Liver (tissue), 9 donors: ENCODE results near the gene LDB3. TPM values are rescaled to one million over a fixed set of nuclear protein-coding genes. Genes with fewer than 3 reads are reported as not detected.

Source experiments
- DNase-seq: peaks from one replicate; pipeline ENCODE4 v3.0.0-alpha.2; 2017; ENCODE audit warnings: low spot score
- H3K27ac ChIP-seq, 2 donors: one replicate each; pipeline ENCODE4 v1.7.0; 2013; ENCODE audit warnings: inconsistent platforms in 2 of 2, low read length in 2 of 2, control low read depth in 1 of 2, low read depth in 1 of 2, mild to moderate bottlenecking in 1 of 2
- H3K27me3 ChIP-seq, 4 donors: one replicate each; pipeline versions ENCODE4 v1.6.1 to v1.7.0; 2013; ENCODE audit warnings: low read length in 3 of 4, inconsistent platforms in 1 of 4, mild to moderate bottlenecking in 1 of 4, moderate library complexity in 1 of 4; ENCODE audit not compliant: control insufficient read depth in 4 of 4, insufficient read depth in 4 of 4
- H3K36me3 ChIP-seq, 4 donors: one replicate each; pipeline versions ENCODE4 v1.6.1 to v1.7.0; 2013; ENCODE audit warnings: low read length in 3 of 4, mild to moderate bottlenecking in 3 of 4, low read depth in 1 of 4, moderate library complexity in 1 of 4; ENCODE audit not compliant: control insufficient read depth in 4 of 4, insufficient read depth in 3 of 4
- H3K4me1 ChIP-seq, 4 donors: one replicate each; pipeline versions ENCODE4 v1.6.1 to v1.7.0; 2013; ENCODE audit warnings: low read length in 3 of 4, mild to moderate bottlenecking in 3 of 4, moderate library complexity in 1 of 4; ENCODE audit not compliant: control insufficient read depth in 4 of 4, insufficient read depth in 4 of 4
- H3K4me3 ChIP-seq, 3 donors: one replicate each; pipeline versions ENCODE4 v1.6.1 to v1.7.0; 2013; ENCODE audit warnings: low read length in 3 of 3, control low read depth in 1 of 3, low read depth in 1 of 3, mild to moderate bottlenecking in 1 of 3
- H3K9ac ChIP-seq, 2 donors: one replicate each; pipeline ENCODE4 v1.7.0; 2013; ENCODE audit warnings: low read length in 2 of 2, mild to moderate bottlenecking in 2 of 2, moderate library complexity in 2 of 2, control low read depth in 1 of 2, low read depth in 1 of 2
- H3K9me3 ChIP-seq, 4 donors: one replicate each; pipeline versions ENCODE4 v1.6.1 to v1.7.0; 2013; ENCODE audit warnings: low read length in 3 of 4; ENCODE audit not compliant: control insufficient read depth in 4 of 4
- ATF3 ChIP-seq: IDR thresholded peaks from 2 replicates; pipeline ENCODE4 v1.6.1; 2016; ENCODE audit warnings: antibody characterized with exemption
- CTCF ChIP-seq: fragments of 150-350 bp; IDR thresholded peaks from 2 replicates; pipeline ENCODE4 v1.5.1; 2017; ENCODE audit warnings: improper control_type of control experiment, low read depth, low read length; ENCODE audit not compliant: missing input control
- EGR1 ChIP-seq, 2 donors: IDR thresholded peaks; 2 replicates each; pipeline ENCODE4 v1.6.1; 2016 to 2018; ENCODE audit warnings: antibody characterized with exemption in 2 of 2, low read depth in 2 of 2
- FOXA2 ChIP-seq: IDR thresholded peaks from 2 replicates; pipeline ENCODE4 v1.6.1; 2016; ENCODE audit warnings: antibody characterized with exemption
- HNF4A ChIP-seq, 2 donors: conservative IDR thresholded peaks; 2 replicates each; pipeline ENCODE4 v1.6.1; 2016; ENCODE audit warnings: antibody characterized with exemption in 2 of 2, mild to moderate bottlenecking in 2 of 2
- MAX ChIP-seq: IDR thresholded peaks from 2 replicates; pipeline ENCODE4 v1.6.1; 2016; ENCODE audit warnings: antibody characterized with exemption
- NR2F2 ChIP-seq: IDR thresholded peaks from 2 replicates; pipeline ENCODE4 v1.6.1; 2016; ENCODE audit warnings: antibody characterized with exemption
- RAD21 ChIP-seq, 2 donors: IDR thresholded peaks; 2 replicates each; pipeline ENCODE4 v1.6.1; 2016; ENCODE audit warnings: antibody characterized with exemption in 2 of 2, mild to moderate bottlenecking in 2 of 2
- REST ChIP-seq: IDR thresholded peaks from 2 replicates; pipeline ENCODE4 v1.6.1; 2016; ENCODE audit warnings: antibody characterized with exemption, mild to moderate bottlenecking
- RXRA ChIP-seq, 2 donors: IDR thresholded peaks; 2 replicates each; pipeline ENCODE4 v1.6.1; 2017 to 2018; ENCODE audit warnings: antibody characterized with exemption in 2 of 2, mild to moderate bottlenecking in 1 of 2
- YY1 ChIP-seq: IDR thresholded peaks from 2 replicates; pipeline ENCODE4 v1.6.1; 2016; ENCODE audit warnings: antibody characterized with exemption, mild to moderate bottlenecking
- ZBTB33 ChIP-seq: IDR thresholded peaks from 2 replicates; pipeline ENCODE4 v1.6.1; 2016; ENCODE audit warnings: antibody characterized with exemption
- WGBS: extraction: QIAGEN DNeasy Blood & Tissue Kit; methylation state at CpG from one replicate; pipeline ENCODE4 v1.1.7; 2013; 5-methylcytosine and 5-hydroxymethylcytosine counted together
- polyA plus RNA-seq, 2 donors: library from polyadenylated mRNA; stranded (reverse) in 1 of 2; unstranded in 1 of 2; fragments of 200-250 nt in 1 of 2; fragments of >200 nt in 1 of 2; fragmentation: Nextera tagmentation in 1 of 2; extraction: Ambion mirVana in 1 of 2; gene quantifications; one replicate each; pipeline versions ENCODE4 v1.2.1 to v1.2.3, GENCODE V29; 2013 to 2015
- total RNA-seq, 2 donors: library from RNA; depleted of rRNA; stranded (reverse); fragments of >200 nt; gene quantifications; one replicate each; pipeline ENCODE4 v1.2.3, GENCODE V29; 2014
- donor health status: healthy.
- donor health status: healthy.
- donor health status: healthy.
- donor health status: healthy.
- donor health status: healthy.

Gene LDB3
- total and polyA plus RNA-seq, 4 donors = 0.09 to 0.42 (median 0.15) TPM; not detected in 1

GRCh38 chr10:86728056-86728455 is 59.7 kb downstream of the LDB3 start:
- 94% methylated on average over 3 of the region's 3 CpGs for WGBS

More at GRCh38 chr10:86728056-86728455, 59.7 kb downstream of the LDB3 start:
- Histone ChIP-seq H3K4me3 (no peak overlapping the region), H3K27ac (no peak overlapping the region), H3K36me3 (no peaks in the 10 kb centered on the region), H3K4me1 (peaks cover 8 to 22% (median 17%) of the 10 kb centered on the region in 4 donors), H3K9me3 (no peaks in the 10 kb centered on the region), H3K27me3 (no peaks in the 10 kb centered on the region), H3K9ac (no peak overlapping the region)
- DNase-seq = no peak
- TF ChIP-seq MAX (no peak), EGR1 (IDR thresholded peaks at IDR 0.05; ENCODE audit: low read depth in 2 of 2) (no peak), ATF3 (no peak), NR2F2 (no peak), HNF4A (conservative IDR thresholded peaks at IDR 0.05) (no peak), CTCF (no peak), REST (no peak), RAD21 (IDR thresholded peaks at IDR 0.05) (no peak), ZBTB33 (no peak), YY1 (no peak), FOXA2 (no peak), RXRA (IDR thresholded peaks at IDR 0.05) (no peak)
